Mesenchymal stem cell (in vitro differentiated cells and primary cell): ENCODE data around the gene TEX29.

Experiments
- DNase-seq: peaks from one replicate; pipeline ENCODE4 v3.0.0-alpha.2; 2013
- H2AFZ ChIP-seq: one replicate; pipeline ENCODE4 v1.6.1; 2013; ENCODE audit warnings: low read depth, mild to moderate bottlenecking, control low read depth, inconsistent platforms, low read length, moderate library complexity
- H2AK5ac ChIP-seq: 2 replicates; pipeline ENCODE4 v1.6.1; 2013; ENCODE audit warnings: low read length, moderate library complexity, mild to moderate bottlenecking, inconsistent platforms; ENCODE audit not compliant: severe bottlenecking
- H2BK120ac ChIP-seq: one replicate; pipeline ENCODE4 v1.6.1; 2013; ENCODE audit warnings: low read depth, mild to moderate bottlenecking, inconsistent platforms, low read length, moderate library complexity
- H2BK12ac ChIP-seq, 2 experiments: one replicate each; pipeline ENCODE4 v1.6.1; 2013; ENCODE audit warnings: inconsistent platforms in 2 of 2, low read length in 2 of 2, mild to moderate bottlenecking in 2 of 2, moderate library complexity in 2 of 2, control low read depth in 1 of 2
- H2BK15ac ChIP-seq: one replicate; pipeline ENCODE4 v1.6.1; 2013; ENCODE audit warnings: mild to moderate bottlenecking, low read depth, inconsistent platforms; ENCODE audit not compliant: poor library complexity, severe bottlenecking
- H2BK5ac ChIP-seq: 2 replicates; pipeline ENCODE4 v1.6.1; 2013; ENCODE audit warnings: low read depth, mild to moderate bottlenecking, low read length, control low read depth, inconsistent platforms; ENCODE audit not compliant: poor library complexity, severe bottlenecking
- H3K14ac ChIP-seq, 2 experiments: one replicate each; pipeline ENCODE4 v1.6.1; 2013; ENCODE audit warnings: inconsistent platforms in 2 of 2, low read length in 2 of 2, control low read depth in 1 of 2, mild to moderate bottlenecking in 1 of 2, moderate library complexity in 1 of 2
- H3K18ac ChIP-seq, 2 experiments: one replicate each; pipeline ENCODE4 v1.6.1; 2013; ENCODE audit warnings: inconsistent platforms in 2 of 2, low read length in 2 of 2, control low read depth in 1 of 2, low read depth in 1 of 2, mild to moderate bottlenecking in 1 of 2
- H3K23ac ChIP-seq, 2 experiments: one replicate each; pipeline ENCODE4 v1.6.1; 2013; ENCODE audit warnings: inconsistent platforms in 2 of 2, low read length in 2 of 2, mild to moderate bottlenecking in 2 of 2, moderate library complexity in 2 of 2, control low read depth in 1 of 2
- H3K27ac ChIP-seq: 2 replicates; pipeline ENCODE4 v1.5.1; 2013; ENCODE audit warnings: mild to moderate bottlenecking, moderate library complexity, low read length, control low read depth, inconsistent platforms; ENCODE audit not compliant: poor library complexity, severe bottlenecking
- H3K27me3 ChIP-seq, 2 experiments: 2 replicates each; pipeline versions ENCODE4 v1.6.1 to v1.7.0; 2013; ENCODE audit warnings: low read length in 2 of 2, mild to moderate bottlenecking in 2 of 2, moderate library complexity in 2 of 2, control low read depth in 1 of 2, inconsistent platforms in 1 of 2; ENCODE audit not compliant: control insufficient read depth in 1 of 2, insufficient read depth in 1 of 2
- H3K36me3 ChIP-seq, 2 experiments: 2 replicates each; pipeline versions ENCODE4 v1.6.1 to v1.7.0; 2013; ENCODE audit warnings: low read length in 2 of 2, control low read depth in 1 of 2, inconsistent platforms in 1 of 2, low read depth in 1 of 2, mild to moderate bottlenecking in 1 of 2; ENCODE audit not compliant: insufficient read depth in 2 of 2, control insufficient read depth in 1 of 2
- H3K4ac ChIP-seq, 2 experiments: one replicate each; pipeline ENCODE4 v1.6.1; 2013; ENCODE audit warnings: inconsistent platforms in 2 of 2, low read length in 2 of 2, mild to moderate bottlenecking in 2 of 2, moderate library complexity in 2 of 2, control low read depth in 1 of 2, low read depth in 1 of 2
- H3K4me1 ChIP-seq: 2 replicates; pipeline ENCODE4 v1.6.1; 2013; ENCODE audit warnings: low read depth, low read length, control low read depth; ENCODE audit not compliant: control insufficient read depth, insufficient read depth
- H3K4me2 ChIP-seq: 2 replicates; pipeline ENCODE4 v1.6.1; 2013; ENCODE audit warnings: low read length, mild to moderate bottlenecking, inconsistent platforms; ENCODE audit not compliant: poor library complexity, severe bottlenecking
- H3K4me3 ChIP-seq, 2 experiments: 2 replicates each; pipeline versions ENCODE4 v1.5.1 to v1.7.0; 2013; ENCODE audit warnings: low read length in 2 of 2, mild to moderate bottlenecking in 2 of 2, control low read depth in 1 of 2, low read depth in 1 of 2; ENCODE audit not compliant: insufficient read depth in 1 of 2
- H3K79me1 ChIP-seq: replicated peaks from 2 replicates; pipeline ENCODE4 v1.6.1; 2013; ENCODE audit warnings: mild to moderate bottlenecking, control low read depth, low read length, inconsistent platforms; ENCODE audit not compliant: poor library complexity, severe bottlenecking
- H3K9ac ChIP-seq: 2 replicates; pipeline ENCODE4 v1.7.0; 2013; ENCODE audit warnings: mild to moderate bottlenecking, low read length, moderate library complexity
- H3K9me3 ChIP-seq: 2 replicates; pipeline ENCODE4 v1.7.0; 2013; ENCODE audit warnings: mild to moderate bottlenecking, low read length; ENCODE audit not compliant: control insufficient read depth
- H4K8ac ChIP-seq: one replicate; pipeline ENCODE4 v1.6.1; 2013; ENCODE audit warnings: inconsistent platforms, mild to moderate bottlenecking, low read length, moderate library complexity
- H4K91ac ChIP-seq: one replicate; pipeline ENCODE4 v1.6.1; 2013; ENCODE audit warnings: mild to moderate bottlenecking, low read length, inconsistent platforms
- WGBS: methylation state at CpG from one replicate; pipeline ENCODE4 v1.1.7; 2013; ENCODE audit warnings: mixed read lengths; 5-methylcytosine and 5-hydroxymethylcytosine counted together

Gene TEX29

DNA sequence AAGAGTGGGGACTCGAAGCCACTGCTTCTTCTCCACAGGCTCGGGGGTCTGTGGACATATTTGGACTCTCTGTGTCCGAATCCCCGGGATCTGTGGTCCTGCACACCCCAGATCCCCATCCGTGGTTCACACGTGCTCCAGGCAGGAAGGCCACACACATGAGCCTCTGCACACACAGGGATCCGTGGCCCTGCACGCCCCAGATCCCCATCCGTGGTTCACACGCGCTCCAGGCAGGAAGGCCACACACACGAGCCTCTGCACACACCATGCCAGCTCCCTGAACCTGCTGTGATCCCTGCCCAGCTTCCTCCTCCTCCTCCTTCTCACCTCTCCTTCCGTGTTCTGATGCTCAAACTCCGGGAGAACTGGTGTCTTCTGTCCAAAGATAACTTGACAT lies 3.1 kb downstream of the TEX29 start:
- no peaks in the 10 kb centered on the region for H3K9me3 ChIP-seq
- no peak overlapping the region for H3K4me2 ChIP-seq
- H3K23ac ChIP-seq = no peak overlapping the region
- no peak overlapping the region for H2AFZ ChIP-seq
- H3K4me1 ChIP-seq = no peaks in the 10 kb centered on the region
- no peak overlapping the region for H3K18ac ChIP-seq
- H3K36me3 ChIP-seq = no peaks in the 10 kb centered on the region
- no peak for DNase-seq
- no peak overlapping the region for H3K4ac ChIP-seq
- no peak overlapping the region for H2AK5ac ChIP-seq
- peaks cover 0 to 18% of the 10 kb centered on the region in 2 experiments for H3K27me3 ChIP-seq
- no peak overlapping the region for H4K8ac ChIP-seq
- H2BK120ac ChIP-seq = no peak overlapping the region
- no peak overlapping the region for H3K14ac ChIP-seq
- no peak overlapping the region for H2BK12ac ChIP-seq
- no peaks in the 10 kb centered on the region for H3K79me1 ChIP-seq
- H4K91ac ChIP-seq = no peak overlapping the region
- no peak overlapping the region for H2BK5ac ChIP-seq
- H3K9ac ChIP-seq = no peak overlapping the region
- H3K4me3 ChIP-seq = no peak overlapping the region
- 83% methylated on average over 14 of the region's 14 CpGs for WGBS
- H3K27ac ChIP-seq = no peak overlapping the region
- no peak overlapping the region for H2BK15ac ChIP-seq

DNA sequence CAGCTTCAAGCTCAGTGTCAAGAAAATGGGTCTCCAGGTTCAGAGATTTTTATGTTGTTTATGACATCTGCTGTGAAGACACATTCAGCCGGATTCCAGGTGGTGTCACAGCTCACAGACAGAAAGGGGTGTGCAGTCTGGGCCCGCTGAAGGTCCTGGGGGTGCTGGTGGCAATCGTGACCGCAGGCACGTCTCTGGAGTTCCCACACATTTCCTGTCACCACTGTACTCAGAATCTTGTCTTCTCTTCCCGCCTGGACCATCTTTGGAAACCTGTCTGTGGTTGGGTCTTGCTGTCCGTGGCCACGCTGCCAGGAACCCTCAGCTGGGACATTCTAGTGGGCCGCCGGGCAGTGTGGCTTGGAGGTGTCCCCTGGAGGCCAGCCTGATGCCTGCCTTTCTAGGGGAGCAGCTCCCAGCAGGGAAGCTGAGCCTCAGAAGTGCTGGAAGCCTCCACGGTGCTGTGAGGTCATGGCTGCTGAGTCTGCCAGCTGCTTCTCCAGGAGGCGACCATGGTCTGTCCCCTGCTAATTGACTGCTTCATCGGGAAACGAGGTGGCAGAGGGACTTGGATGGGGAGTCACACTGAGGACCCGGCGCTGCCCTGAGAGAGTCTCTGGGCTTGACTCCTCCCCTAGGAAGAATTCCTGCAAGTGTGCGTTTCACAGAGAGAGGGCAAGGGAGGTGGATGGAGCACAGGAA lies 3.7 kb downstream of the TEX29 start:
- Histone ChIP-seq H3K9ac (no peak overlapping the region), H3K4me2 (no peak overlapping the region), H4K8ac (no peak overlapping the region), H3K4me1 (no peaks in the 10 kb centered on the region), H3K27ac (no peak overlapping the region), H3K36me3 (no peaks in the 10 kb centered on the region), H3K18ac (no peak overlapping the region), H2BK12ac (no peak overlapping the region), H3K14ac (no peak overlapping the region), H2AK5ac (no peak overlapping the region), H2BK15ac (no peak overlapping the region), H3K4me3 (no peak overlapping the region), H3K27me3 (peaks cover 0 to 18% of the 10 kb centered on the region in 2 experiments), H3K79me1 (no peaks in the 10 kb centered on the region), H2BK5ac (no peak overlapping the region), H3K23ac (no peak overlapping the region), H3K4ac (no peak overlapping the region), H2BK120ac (no peak overlapping the region), H4K91ac (no peak overlapping the region), H2AFZ (no peak overlapping the region), H3K9me3 (no peaks in the 10 kb centered on the region)
- WGBS = 88% methylated on average over 17 of the region's 17 CpGs
- no peak for DNase-seq

DNA sequence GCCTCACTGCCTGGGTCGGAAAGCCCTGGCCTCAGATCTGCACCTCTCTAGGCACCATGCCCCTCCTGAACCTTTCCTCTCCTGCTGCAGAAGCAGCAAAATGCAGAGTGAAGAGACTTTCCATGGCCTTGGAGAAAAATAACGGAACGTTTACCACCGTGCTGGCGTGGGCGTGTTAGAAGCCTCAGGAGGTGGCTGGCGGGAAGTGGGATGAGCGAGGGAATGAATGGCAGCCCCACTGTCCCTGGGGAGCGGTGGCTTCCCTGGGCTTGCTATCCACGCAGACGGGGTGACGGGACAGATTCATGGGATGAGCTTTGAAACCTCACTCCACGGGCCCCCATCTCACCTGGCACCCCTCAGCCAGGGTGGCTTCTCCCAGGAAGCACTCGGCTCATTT lies 4.3 kb downstream of the TEX29 start:
- no peaks in the 10 kb centered on the region for H3K79me1 ChIP-seq
- H3K36me3 ChIP-seq = no peaks in the 10 kb centered on the region
- 94% methylated on average over 14 of the region's 14 CpGs for WGBS
- H3K9ac ChIP-seq = no peak overlapping the region
- H2BK120ac ChIP-seq = no peak overlapping the region
- H3K4me3 ChIP-seq = no peak overlapping the region
- H3K14ac ChIP-seq = no peak overlapping the region
- DNase-seq = no peak
- no peaks in the 10 kb centered on the region for H3K4me1 ChIP-seq
- H2BK5ac ChIP-seq = no peak overlapping the region
- H3K23ac ChIP-seq = no peak overlapping the region
- no peak overlapping the region for H2AFZ ChIP-seq
- no peak overlapping the region for H4K8ac ChIP-seq
- no peak overlapping the region for H2BK12ac ChIP-seq
- no peak overlapping the region for H2BK15ac ChIP-seq
- no peak overlapping the region for H4K91ac ChIP-seq
- no peak overlapping the region for H2AK5ac ChIP-seq
- no peak overlapping the region for H3K18ac ChIP-seq
- H3K27me3 ChIP-seq = peaks cover 0 to 18% of the 10 kb centered on the region in 2 experiments
- H3K4me2 ChIP-seq = no peak overlapping the region
- no peaks in the 10 kb centered on the region for H3K9me3 ChIP-seq
- no peak overlapping the region for H3K4ac ChIP-seq
- H3K27ac ChIP-seq = no peak overlapping the region

GRCh38 chr13:111325146-111325890 lies 4.9 kb downstream of the TEX29 start:
- H2BK5ac ChIP-seq = no peak overlapping the region

More at GRCh38 chr13:111325146-111325890, 4.9 kb downstream of the TEX29 start:
- H2BK120ac ChIP-seq = no peak overlapping the region
- H3K27me3 ChIP-seq = peaks cover 0 to 18% of the 10 kb centered on the region in 2 experiments
- H4K8ac ChIP-seq = no peak overlapping the region
- H3K4me1 ChIP-seq = no peaks in the 10 kb centered on the region
- no peak for DNase-seq
- no peaks in the 10 kb centered on the region for H3K36me3 ChIP-seq
- H2AK5ac ChIP-seq = no peak overlapping the region
- H3K4me2 ChIP-seq = no peak overlapping the region
- no peak overlapping the region for H2BK15ac ChIP-seq
- H4K91ac ChIP-seq = no peak overlapping the region
- H3K18ac ChIP-seq = no peak overlapping the region
- no peak overlapping the region for H3K14ac ChIP-seq
- H3K23ac ChIP-seq = no peak overlapping the region
- no peaks in the 10 kb centered on the region for H3K9me3 ChIP-seq
- no peak overlapping the region for H2AFZ ChIP-seq
- H3K79me1 ChIP-seq = no peaks in the 10 kb centered on the region
- H3K4ac ChIP-seq = no peak overlapping the region
- no peak overlapping the region for H3K27ac ChIP-seq
- no peak overlapping the region for H3K9ac ChIP-seq
- H2BK12ac ChIP-seq = no peak overlapping the region
- no peak overlapping the region for H3K4me3 ChIP-seq
- WGBS = 91% methylated on average over 28 of the region's 28 CpGs
